Effector memory CD8-positive, alpha-beta T cell (primary cell): ENCODE data around the gene PDE9A.

Source experiments
- ATAC-seq: fragments of 150-1000 bp; cut with Tn5 transposase; replicated peaks from 2 replicates; pipeline ENCODE4 v1.10.0; 2021; ENCODE audit warnings: mild to moderate bottlenecking, moderate library complexity
- DNase-seq, 3 experiments: peaks; one replicate each; pipeline ENCODE4 v3.0.0; 2021
- H3K27ac Mint-ChIP-seq, 2 donors: one replicate each; pipeline ENCODE4 v1.8.0; 2022; ENCODE audit warnings: mild to moderate bottlenecking in 2 of 2, mixed read lengths in 2 of 2, moderate library complexity in 2 of 2
- H3K27me3 Mint-ChIP-seq, 2 donors: one replicate each; pipeline ENCODE4 v1.8.0; 2022; ENCODE audit warnings: mixed read lengths in 2 of 2
- H3K36me3 Mint-ChIP-seq: one replicate; pipeline ENCODE4 v1.8.0; 2022; ENCODE audit warnings: mild to moderate bottlenecking, moderate library complexity, mixed read lengths; ENCODE audit not compliant: insufficient read depth
- H3K4me1 Mint-ChIP-seq, 2 donors: one replicate each; pipeline ENCODE4 v1.8.0; 2022; ENCODE audit warnings: low read depth in 2 of 2, mixed read lengths in 2 of 2
- H3K4me3 Mint-ChIP-seq, 2 donors: one replicate each; pipeline ENCODE4 v1.8.0; 2022; ENCODE audit warnings: mild to moderate bottlenecking in 2 of 2, mixed read lengths in 2 of 2, moderate library complexity in 2 of 2
- H3K9me3 Mint-ChIP-seq, 2 donors: one replicate each; pipeline ENCODE4 v1.8.0; 2022; ENCODE audit warnings: mixed read lengths in 2 of 2

Gene PDE9A

DNA sequence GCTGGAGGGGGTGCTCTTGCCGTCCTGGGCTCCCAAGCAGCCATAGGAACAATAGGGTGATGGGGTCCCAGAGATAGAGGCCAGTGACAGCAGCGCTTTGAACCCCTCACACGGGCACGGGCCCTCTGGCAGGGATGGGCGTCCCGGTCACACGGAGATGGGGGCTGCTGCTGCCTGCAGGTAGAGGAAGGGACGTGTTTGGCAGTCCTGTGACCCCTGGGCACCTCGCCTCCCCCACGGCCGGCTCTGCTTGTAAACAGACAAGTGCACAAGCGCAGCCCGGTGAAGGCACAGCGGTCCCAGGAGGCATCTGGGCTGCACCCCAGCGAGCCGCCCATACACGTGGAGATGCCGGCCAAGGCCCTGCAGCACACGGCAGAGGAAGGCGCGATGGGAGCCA, 36.5 kb upstream of the PDE9A start:
- H3K4me3 Mint-ChIP-seq = no peak overlapping the region
- H3K27me3 Mint-ChIP-seq = peaks cover 30 to 40% of the 10 kb centered on the region in 2 donors
- H3K36me3 Mint-ChIP-seq = peaks cover 2% of the 10 kb centered on the region
- DNase-seq (no peak), ATAC-seq (no peak)
- H3K9me3 Mint-ChIP-seq = no peaks in the 10 kb centered on the region
- no peak overlapping the region for H3K27ac Mint-ChIP-seq
- no peaks in the 10 kb centered on the region for H3K4me1 Mint-ChIP-seq

DNA sequence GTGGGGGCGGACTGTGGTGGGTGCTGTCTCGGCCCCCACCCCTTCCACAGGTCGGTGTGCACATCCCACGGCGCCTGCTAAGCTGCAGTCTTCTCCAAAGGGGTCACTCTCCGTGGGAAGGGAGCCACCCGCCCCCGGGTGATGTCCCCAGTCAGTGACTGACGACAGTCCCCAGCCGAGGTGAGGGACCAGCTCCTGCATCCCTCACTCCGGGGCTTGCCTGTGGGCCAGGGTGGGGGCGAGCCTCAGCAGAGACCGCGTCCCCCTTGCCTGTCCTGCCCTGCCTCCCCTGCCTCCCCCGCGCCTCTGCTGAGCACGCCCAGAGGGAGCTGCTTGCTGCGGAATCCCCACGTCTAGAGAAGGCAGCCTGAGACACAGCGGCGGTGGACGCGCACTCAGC, 35.9 kb upstream of the PDE9A start:
- Mint-ChIP-seq H3K4me3 (no peak overlapping the region), H3K27ac (no peak overlapping the region), H3K36me3 (peaks cover 2% of the 10 kb centered on the region), H3K27me3 (peaks cover 36 to 45% of the 10 kb centered on the region in 2 donors), H3K9me3 (no peaks in the 10 kb centered on the region), H3K4me1 (no peaks in the 10 kb centered on the region)
- no peak for DNase-seq
- no peak for ATAC-seq

DNA sequence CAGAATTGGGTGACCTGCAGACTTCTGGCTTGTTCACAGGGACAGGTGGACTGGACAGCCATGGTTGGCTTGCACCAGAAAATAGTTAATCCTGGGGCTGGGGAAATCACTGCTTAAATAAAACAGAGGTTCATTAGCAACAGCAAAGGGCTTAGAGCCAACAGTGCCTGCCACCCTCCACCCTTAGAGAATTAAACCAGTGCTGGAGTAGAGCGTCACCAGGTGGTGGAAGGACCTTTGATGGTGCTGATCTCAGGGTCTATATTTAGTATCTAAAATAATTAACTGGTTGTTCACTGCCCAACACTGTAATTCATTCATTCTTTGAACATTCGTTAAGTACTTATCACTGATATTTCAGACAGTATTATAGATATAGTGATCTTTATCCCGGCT, 34.7 kb upstream of the PDE9A start:
- Mint-ChIP-seq H3K4me1 (no peaks in the 10 kb centered on the region), H3K27me3 (peaks cover 41 to 55% of the 10 kb centered on the region in 2 donors), H3K27ac (no peak overlapping the region), H3K9me3 (no peaks in the 10 kb centered on the region), H3K36me3 (peaks cover 2% of the 10 kb centered on the region), H3K4me3 (no peak overlapping the region)
- DNase-seq (no peak), ATAC-seq (no peak)

DNA sequence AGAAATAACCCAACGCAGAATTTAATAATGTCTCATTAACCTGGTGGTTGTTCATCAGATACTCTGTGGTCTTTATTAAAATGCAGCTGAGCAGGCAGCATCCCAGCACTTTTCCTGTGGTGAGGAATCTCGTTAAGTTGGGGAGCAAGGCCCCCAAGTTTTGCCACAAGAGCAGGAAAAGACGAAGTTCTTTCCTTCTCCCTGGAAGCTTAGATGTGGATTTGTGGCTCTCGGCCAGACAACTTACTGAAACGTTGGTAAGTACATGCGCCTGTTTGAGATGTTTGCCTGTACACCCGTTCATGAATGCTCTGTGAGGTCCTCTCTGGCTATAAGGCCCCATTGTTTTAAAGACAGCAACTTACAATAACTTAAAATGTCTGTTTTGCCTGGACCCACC, 34.3 kb upstream of the PDE9A start:
- Mint-ChIP-seq H3K9me3 (no peaks in the 10 kb centered on the region), H3K27ac (no peak overlapping the region), H3K27me3 (peaks cover 46 to 60% of the 10 kb centered on the region in 2 donors), H3K36me3 (peaks cover 2% of the 10 kb centered on the region), H3K4me3 (no peak overlapping the region), H3K4me1 (no peaks in the 10 kb centered on the region)
- no peak for DNase-seq
- ATAC-seq = no peak

DNA sequence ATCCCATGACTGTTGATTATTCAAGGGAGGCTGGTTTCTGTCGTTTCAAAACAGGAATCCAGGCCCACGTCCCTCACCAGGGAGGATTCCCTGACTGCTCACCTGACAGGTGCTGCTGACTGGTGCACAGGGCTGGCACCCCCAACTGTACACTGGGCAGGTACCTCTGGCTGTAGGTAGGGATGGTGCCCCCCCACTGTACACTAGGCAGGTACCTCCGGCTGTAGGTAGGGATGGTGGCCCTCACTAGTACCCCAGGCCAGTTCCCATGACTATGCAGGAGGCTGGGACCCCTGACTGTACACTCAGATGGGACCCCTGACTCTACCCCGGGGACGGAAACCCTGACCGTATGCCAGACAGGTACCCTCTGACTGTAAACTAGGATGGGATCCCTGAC, 33.6 kb upstream of the PDE9A start:
- ATAC-seq (no peak), DNase-seq (no peak)
- Mint-ChIP-seq H3K9me3 (no peaks in the 10 kb centered on the region), H3K4me1 (no peaks in the 10 kb centered on the region), H3K36me3 (peaks cover 2% of the 10 kb centered on the region), H3K27me3 (peaks cover 51 to 66% of the 10 kb centered on the region in 2 donors), H3K27ac (no peak overlapping the region), H3K4me3 (no peak overlapping the region)

DNA sequence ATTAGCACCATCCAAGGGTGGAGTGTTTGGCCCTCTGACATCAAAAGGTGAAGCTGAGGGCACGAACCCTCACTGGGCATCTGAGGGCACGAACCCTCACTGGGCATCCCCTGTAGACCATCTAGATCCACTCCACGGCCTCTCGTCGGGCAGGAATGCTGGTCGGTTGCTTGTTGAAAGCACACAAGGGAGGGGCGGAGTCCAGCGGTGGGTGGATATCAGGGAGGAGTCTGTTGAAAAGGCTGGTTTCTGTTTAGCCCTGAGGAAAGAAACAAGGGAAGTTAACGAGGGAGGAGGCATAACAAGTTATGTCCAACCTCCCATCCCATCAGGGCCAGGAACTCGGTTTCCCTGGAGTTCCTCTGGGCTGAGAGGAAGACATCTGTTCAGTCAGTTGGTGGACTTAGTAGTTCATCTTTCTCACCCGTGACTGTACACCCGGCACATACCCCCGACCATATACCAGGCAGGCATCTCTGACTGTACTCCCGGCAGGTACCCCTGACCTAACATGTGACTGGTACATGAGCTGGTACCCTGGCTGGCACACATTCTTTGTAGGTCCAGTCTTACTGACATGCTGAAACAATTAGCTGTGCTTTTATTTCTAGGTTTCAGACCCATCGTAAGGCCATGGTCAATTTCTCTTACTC, 32.1 kb upstream of the PDE9A start:
- H3K9me3 Mint-ChIP-seq = no peaks in the 10 kb centered on the region
- ATAC-seq (no peak), DNase-seq (no peak)
- no peak overlapping the region for H3K4me3 Mint-ChIP-seq
- H3K27me3 Mint-ChIP-seq = peaks cover 57 to 67% of the 10 kb centered on the region in 2 donors
- H3K27ac Mint-ChIP-seq = no peak overlapping the region
- no peaks in the 10 kb centered on the region for H3K4me1 Mint-ChIP-seq
- peaks cover 2% of the 10 kb centered on the region for H3K36me3 Mint-ChIP-seq

DNA sequence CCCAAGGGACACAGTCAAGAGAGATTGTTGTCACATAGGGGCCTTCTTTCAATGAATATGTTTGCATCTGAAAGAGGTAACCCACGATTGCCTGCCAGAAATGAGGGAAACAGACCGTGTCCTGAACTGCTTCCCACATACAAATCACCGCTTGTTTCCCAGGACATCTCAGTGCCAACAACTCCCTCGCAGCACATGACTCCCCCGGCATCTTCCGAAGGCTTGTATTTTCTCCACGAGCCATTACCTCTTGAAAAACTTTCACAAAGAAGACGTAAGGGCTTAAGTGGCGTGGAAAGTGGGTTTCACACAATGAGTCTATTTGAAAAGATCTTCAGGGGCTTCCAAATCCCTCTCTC, 31.6 kb upstream of the PDE9A start:
- no peaks in the 10 kb centered on the region for H3K9me3 Mint-ChIP-seq
- DNase-seq (no peak), ATAC-seq (no peak)
- no peak overlapping the region for H3K27ac Mint-ChIP-seq
- H3K27me3 Mint-ChIP-seq = peaks cover 57 to 68% of the 10 kb centered on the region in 2 donors
- H3K4me3 Mint-ChIP-seq = no peak overlapping the region
- peaks cover 2% of the 10 kb centered on the region for H3K36me3 Mint-ChIP-seq
- H3K4me1 Mint-ChIP-seq = no peaks in the 10 kb centered on the region

DNA sequence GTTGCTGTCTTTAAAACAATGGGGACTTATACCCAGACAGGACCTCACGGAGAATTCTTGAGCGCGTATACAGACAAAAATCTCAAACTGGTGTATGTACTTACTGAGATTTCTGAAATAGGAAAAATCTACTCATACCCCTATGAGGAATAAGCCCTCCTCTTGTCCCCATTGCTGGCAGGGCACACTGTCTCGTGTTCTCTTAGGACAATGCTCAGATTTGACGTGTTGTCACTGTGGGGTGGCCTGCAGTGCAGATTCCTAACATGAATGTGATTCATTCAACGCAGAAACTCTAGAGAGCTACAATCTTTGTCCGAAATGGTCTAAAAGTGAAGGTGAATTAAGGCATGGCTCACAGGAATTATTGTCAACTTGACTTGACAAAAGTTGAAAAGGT, 31.1 kb upstream of the PDE9A start:
- no peak for DNase-seq
- Mint-ChIP-seq H3K4me1 (no peaks in the 10 kb centered on the region), H3K27ac (no peak overlapping the region), H3K27me3 (peaks cover 57 to 73% of the 10 kb centered on the region in 2 donors), H3K9me3 (no peaks in the 10 kb centered on the region), H3K36me3 (peaks cover 2% of the 10 kb centered on the region), H3K4me3 (no peak overlapping the region)
- no peak for ATAC-seq

DNA sequence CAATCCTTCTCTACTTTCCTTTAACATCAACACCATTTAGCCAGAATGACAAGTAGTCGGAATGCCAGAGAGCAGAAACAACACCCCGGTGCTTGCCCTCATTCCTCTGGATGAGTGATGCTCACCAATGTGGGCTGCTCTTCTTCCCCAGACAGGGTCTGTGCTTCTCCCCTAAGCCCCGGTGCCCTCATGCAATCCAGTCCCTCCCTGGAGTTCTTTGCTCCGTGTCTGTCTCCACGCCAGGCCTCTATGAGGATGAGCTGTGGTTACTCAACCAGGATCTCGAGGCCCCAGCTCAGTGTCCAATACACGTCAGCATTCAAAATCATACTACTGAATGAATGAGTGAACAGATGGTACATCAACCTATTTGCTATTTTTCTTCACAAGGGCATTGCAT, 29.7 kb upstream of the PDE9A start:
- peaks cover 57 to 64% of the 10 kb centered on the region in 2 donors for H3K27me3 Mint-ChIP-seq
- no peak overlapping the region for H3K27ac Mint-ChIP-seq
- no peaks in the 10 kb centered on the region for H3K4me1 Mint-ChIP-seq

DNA sequence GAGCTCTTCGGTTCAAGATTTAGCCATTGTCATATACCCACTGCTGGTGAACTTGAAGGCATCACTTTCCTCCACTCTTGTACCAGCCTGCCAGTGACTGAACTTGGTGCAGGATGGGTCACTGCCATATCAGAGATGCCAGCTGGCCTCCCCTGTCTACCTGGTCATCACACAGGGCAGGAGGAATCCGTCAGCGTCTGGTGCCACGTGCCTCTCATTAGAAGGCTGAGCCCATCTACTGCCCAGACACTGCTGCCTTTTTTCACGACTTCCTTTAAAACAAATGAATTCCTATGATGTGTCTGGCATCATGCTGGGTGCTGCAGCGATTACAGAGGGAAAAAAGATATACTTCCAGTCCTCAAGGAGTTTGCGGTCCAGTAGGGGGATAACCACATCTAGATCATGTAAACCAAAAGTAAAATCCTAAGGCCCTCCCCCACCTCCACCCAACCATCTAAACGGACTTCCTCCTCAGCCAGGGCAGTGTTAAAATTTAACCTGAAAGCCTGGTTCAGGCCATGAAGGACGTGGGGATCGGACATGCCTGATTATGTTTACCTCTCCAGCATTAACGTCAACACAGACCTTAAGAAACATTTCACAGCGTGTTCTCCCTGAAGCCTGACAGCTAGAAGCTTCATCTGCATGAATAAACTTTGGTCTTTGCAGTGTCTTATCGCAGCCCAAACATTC, 29.2 kb upstream of the PDE9A start:
- Mint-ChIP-seq H3K36me3 (peaks cover 2% of the 10 kb centered on the region), H3K4me3 (no peak overlapping the region), H3K4me1 (no peaks in the 10 kb centered on the region), H3K27ac (no peak overlapping the region), H3K27me3 (peaks cover 54 to 59% of the 10 kb centered on the region in 2 donors), H3K9me3 (no peaks in the 10 kb centered on the region)
- ATAC-seq = no peak
- no peak for DNase-seq

More for the DNA sequence above, 29.7 kb upstream of the PDE9A start:
- H3K9me3 Mint-ChIP-seq = no peaks in the 10 kb centered on the region
- no peak for ATAC-seq
- no peak overlapping the region for H3K4me3 Mint-ChIP-seq
- no peak for DNase-seq
- peaks cover 2% of the 10 kb centered on the region for H3K36me3 Mint-ChIP-seq

DNA sequence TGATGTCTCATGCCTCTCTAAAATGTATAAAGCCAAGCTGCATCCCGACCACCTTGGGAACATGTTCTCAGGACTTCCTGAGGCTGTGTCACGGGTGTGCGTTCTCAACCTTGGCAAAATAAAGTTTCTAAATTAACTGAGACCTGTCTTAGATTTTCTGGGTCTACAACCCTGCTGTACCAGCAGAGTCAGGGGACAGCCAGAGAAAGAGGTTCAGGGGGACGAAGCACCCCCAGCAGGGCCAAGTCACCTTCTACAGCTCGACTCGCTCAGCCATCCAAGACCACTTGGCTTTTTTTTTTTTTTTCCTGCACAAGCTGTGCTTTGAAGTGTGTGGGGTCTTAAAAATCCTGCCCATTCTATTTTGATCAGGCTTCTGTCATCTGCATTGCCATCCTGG, 28.5 kb upstream of the PDE9A start:
- Mint-ChIP-seq H3K36me3 (peaks cover 2% of the 10 kb centered on the region), H3K9me3 (no peaks in the 10 kb centered on the region), H3K4me3 (no peak overlapping the region), H3K27me3 (peaks cover 47 to 52% of the 10 kb centered on the region in 2 donors), H3K27ac (no peak overlapping the region), H3K4me1 (no peaks in the 10 kb centered on the region)
- DNase-seq = no peak
- ATAC-seq = no peak

DNA sequence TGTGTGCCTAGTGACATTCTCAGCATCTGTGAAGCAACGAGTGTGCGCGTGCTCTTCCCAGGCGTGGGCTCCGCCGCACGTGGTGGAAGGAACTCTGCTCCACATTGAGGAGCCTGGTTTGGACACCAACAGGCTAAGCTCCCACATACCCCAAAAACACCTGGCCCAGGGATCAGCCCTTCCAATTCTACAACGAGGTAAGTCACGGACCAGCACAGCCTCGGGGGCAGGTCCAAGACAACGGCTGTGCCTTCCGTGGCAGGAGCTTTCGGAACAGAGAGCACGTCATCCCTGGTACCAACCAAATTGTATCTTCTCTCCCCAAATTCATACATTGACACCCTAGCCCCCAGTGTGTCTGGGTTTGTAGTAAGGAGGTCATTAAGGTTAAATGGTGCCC, 27.2 kb upstream of the PDE9A start:
- peaks cover 35 to 41% of the 10 kb centered on the region in 2 donors for H3K27me3 Mint-ChIP-seq
- ATAC-seq (no peak), DNase-seq (no peak)
- H3K27ac Mint-ChIP-seq = no peak overlapping the region
- H3K4me1 Mint-ChIP-seq = no peaks in the 10 kb centered on the region
- no peaks in the 10 kb centered on the region for H3K36me3 Mint-ChIP-seq
- no peaks in the 10 kb centered on the region for H3K9me3 Mint-ChIP-seq
- H3K4me3 Mint-ChIP-seq = no peak overlapping the region

DNA sequence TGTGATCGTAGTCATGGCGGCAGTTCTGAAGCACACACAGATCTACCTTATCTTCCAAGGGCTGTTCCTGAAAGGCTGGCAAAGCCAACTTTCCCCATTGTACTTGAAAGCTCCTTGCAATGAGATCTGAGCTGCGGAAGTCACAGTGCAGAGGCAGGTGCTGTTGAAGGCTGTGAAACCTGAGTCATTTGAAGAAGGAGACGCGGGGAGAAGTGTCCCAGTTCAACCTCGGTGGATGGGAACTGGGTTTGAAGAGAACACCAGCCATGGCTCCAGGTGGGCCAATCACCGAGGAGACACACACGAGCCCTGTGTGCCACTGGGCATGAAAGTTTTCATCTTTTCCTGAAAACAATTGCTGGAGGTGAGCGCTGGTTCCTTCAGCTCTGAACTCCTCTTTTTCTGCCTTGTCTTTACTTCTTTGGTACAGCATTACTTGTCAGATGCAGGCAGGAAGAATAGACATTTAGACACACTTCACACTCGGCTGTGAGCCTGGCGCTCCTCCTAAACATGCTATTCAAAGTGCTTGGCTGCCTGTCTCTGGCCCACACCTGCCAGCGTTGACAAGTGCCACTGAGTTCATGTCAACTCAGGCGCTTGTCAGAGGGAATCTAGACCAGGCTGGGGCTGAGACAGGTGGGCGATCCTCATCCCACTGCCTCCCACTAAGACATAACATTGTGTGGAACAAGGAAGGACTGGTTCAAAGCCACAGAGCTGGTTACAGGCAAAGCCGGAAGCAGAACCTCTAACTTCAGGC, 25.7 kb upstream of the PDE9A start:
- Mint-ChIP-seq H3K36me3 (no peaks in the 10 kb centered on the region), H3K27me3 (peaks cover 21 to 26% of the 10 kb centered on the region in 2 donors), H3K4me1 (no peaks in the 10 kb centered on the region), H3K9me3 (no peaks in the 10 kb centered on the region), H3K4me3 (no peak overlapping the region), H3K27ac (no peak overlapping the region)
- DNase-seq = no peak
- ATAC-seq = no peak
